ENCODE measurements around the gene PHYKPL.
"Not testable (repeated sequence)": the region's sequence is repeated elsewhere in the genome, so short reads cannot be mapped to it uniquely, and the experiment has no call there.

PHYKPL gene

DNA sequence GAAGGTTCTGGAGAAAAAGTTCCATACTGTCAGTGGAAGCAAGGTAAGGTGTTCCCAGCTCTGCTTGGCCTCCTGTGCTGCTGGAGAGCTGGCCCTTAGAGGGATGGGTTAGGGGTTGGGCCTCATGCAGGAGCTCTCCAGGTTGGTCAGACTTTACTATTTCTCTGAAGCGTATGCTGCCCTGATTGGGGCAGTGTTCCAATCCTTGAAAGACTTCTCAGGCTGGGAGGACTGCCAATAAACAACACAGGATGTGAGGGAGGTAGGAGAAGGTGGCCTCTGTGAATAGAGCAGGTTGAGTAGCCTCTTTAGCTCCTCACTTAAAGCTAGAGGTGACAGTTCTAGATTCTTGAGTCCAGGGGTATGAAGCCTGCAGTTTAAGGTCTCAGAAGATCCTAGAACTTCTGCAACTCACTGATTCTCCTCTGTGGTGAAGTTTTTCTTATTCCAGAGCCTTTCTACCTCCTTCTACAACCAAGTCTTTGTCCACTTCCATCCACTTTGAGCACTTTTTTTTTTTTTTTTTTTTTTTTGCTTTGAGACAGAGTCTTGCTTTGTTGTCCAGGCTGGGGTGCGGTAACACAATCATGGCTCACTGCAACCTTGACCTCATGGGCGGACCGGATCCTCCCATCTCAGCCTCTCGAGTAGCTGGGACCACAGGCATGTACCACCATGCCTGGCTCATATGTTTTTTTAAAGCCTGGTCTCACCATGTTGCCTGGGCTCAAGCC, 25.3 kb downstream of the PHYKPL start:
- DNase-seq (ENCODE audit: low read depth): no peak

DNA sequence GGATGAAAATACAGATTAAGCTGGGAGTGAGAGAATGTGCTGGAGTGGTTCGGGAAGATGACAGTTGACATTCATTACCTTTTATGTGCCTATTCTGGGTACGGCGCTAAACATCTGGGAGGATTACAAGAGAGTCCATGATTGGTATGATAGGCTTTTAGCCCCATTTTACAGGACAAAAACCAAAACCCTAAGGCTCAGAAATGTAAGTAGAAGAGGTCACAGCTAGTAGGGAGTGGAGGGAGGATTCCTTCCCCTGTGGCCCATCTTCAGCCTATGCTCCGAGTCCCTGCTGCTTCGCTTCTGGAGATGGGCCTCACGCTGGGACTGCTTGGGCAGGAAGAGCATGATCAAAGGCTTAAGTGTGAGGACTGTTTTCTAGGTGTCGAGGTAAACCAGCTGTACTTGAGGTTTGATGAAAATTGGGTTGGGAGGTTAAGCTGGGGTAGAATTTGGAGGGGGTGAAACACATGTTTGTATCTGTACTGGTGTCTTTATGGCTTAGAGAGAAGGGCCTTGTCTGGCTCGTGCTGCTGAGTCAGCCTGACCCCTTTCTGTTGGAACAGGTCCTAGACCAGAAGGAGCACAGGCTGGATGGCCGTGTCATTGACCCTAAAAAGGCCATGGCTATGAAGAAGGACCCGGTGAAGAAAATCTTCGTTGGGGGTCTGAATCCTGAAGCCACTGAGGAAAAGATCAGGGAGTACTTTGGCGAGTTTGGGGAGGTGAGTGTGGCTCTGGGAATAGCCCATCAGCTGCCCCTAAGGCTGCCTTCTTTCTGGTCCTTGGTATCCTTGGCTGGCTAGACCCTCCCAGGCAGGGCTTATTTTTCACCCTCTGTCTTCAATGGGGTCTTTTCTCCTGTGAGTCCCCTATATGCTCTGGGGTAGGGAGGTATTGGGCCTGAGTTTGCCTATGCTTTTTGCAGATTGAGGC, 26.2 kb downstream of the PHYKPL start:
- no peak for DNase-seq (ENCODE audit: low read depth)

DNA sequence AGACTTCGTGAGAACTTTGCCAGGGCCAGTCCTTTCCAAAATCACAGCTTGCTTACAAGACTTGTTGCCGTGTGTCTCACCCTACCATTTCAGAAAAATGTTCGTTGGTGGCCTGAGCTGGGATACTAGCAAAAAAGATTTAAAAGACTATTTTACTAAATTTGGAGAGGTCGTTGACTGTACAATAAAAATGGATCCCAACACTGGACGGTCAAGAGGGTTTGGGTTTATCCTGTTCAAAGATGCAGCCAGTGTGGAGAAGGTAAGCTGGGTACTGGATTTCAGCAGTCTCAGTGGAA, 26.9 kb downstream of the PHYKPL start:
- no peak for DNase-seq (ENCODE audit: low read depth)

DNA sequence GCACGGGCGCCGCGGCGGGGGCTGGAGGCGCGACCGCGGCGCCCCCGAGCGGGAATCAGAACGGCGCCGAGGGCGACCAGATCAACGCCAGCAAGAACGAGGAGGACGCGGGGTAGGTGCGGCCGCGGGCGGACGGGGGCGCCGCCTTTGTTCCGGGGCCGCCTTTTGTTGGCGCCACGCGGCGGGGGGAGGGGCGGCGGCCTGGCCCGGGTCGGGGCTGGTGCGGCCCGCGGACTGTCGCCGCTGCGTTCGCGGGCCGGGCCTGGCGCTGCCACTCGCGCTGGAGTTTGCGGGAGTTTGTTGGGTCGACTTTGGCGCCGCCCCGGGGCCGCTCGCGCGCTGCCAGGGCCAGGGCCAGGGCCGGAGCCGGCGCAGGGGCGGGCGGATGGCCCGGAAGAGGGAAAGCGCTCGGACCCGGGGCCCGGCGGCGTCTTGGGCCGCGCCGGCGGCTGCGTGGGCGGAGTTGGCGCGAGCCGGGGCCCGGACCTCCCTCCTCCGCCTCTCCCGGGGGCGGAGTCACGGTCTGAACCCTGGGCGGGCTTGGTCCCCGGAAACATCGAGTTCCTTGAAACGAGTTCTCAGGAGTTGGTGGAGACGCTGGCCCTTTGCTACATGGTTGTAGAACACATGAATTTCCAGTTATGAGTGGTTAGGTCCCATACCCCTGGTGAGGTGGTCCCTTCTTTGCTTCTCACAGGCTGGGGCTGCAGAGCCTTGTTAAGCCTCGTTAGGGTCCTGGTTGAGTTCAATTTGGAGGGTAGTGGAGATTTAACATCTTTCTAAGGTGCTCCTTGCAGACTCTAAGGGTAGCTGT, 27.5 kb downstream of the PHYKPL start:
- peak; percentile 65 for DNase-seq (ENCODE audit: low read depth)

DNA sequence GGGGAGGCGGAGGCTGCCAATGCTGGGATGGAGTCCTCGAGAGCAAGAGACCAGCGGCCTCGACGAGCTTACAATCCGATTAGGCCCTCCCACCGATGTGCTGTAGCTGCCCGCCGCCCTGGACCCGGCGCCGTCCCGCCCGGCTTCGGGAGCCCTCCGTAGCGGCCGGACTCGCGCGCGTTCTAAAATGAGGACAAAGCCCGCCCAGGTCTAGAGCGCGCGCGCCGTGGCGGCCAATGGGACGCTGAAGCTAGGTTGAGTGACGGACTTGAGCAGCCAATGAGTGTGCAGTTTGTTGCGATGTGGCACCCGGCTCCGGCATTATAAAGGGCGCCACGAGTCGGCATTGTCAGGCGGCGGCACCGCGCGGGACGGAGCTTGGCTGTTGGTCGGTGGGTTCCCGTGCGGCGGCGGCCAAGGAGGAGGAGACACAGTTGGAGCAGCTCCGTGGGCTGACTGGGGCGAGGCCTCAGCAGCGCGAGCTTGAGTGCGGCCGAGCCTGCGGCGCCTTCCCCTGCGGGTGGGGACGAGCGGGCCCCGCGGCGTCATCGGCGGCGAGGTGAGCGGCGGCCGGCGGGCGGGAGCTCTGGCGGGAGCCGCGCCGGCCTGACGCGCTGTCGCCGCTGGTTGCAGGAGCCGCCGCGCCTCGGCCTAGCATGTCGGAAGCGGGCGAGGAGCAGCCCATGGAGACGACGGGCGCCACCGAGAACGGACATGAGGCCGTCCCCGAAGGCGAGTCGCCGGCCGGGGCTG, 28.2 kb downstream of the PHYKPL start, which contains the start of gene HNRNPAB:
TSS of gene HNRNPAB (plus strand) at position 352 of the 753 bp plus-strand sequence. CDS start at position 657, 305 bp downstream.
- DNase-seq (ENCODE audit: low read depth): peak; percentile 93

DNA sequence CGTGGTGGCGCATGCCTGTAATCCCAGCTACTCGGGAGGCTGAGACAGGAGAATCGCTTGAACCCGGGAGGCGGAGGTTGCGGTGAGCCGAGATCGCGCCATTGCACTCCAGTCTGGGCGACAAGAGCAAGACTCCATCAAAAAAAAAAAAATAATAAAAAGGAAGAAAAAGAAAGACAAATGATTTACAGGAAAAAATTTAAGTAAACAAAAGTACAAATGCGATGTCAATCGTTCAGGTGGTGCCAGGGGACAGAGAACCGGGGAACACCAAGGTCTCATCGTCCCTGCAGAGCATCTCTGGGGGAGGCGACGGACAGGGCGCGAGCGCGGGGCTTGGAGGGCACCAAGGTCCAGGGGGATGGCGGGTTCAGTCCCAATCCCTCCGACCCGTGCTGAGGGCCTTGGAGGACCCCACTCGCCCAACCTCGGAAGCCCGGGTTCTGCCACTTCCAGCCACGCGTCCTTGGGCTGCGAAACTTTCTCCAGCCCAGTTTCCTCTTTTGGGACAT, 28.9 kb downstream of the PHYKPL start:
- no peak for DNase-seq (ENCODE audit: low read depth)

DNA sequence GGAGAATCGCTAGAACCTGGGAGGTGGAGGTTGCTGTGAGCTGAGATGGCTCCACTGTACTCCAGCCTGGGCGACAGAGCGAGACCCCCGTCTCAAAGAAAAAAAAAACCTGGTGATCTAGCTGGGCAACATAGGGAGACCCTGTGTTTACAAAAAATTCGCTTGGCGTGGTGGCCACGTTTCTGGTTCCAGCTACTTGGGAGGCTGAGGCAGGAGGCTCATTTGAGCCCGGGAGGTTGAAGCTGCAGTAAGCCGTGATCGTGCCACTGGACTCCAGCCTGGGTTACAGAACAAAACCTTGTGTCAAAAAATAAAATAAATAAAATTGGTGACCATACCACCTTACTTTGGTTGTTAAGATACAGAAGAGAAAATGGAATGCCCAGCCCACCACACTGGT, 30.1 kb downstream of the PHYKPL start:
- no peak for DNase-seq (ENCODE audit: low read depth)

DNA sequence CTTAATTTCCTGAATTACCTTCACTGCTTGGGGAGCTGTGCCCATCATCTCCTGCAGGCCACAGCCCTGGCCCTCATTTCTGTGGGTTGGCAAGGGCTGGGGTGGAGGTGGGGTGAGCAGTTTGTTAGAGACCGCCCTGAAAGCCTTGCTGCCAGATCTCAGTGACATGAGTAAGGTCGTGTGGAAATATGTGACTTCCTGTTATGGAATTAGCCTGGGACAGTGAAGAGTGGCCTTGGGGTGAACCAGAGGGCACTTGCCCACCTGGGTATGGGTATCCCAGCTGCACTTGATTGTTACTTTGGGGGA, 30.7 kb downstream of the PHYKPL start:
- no peak for DNase-seq (ENCODE audit: low read depth)

DNA sequence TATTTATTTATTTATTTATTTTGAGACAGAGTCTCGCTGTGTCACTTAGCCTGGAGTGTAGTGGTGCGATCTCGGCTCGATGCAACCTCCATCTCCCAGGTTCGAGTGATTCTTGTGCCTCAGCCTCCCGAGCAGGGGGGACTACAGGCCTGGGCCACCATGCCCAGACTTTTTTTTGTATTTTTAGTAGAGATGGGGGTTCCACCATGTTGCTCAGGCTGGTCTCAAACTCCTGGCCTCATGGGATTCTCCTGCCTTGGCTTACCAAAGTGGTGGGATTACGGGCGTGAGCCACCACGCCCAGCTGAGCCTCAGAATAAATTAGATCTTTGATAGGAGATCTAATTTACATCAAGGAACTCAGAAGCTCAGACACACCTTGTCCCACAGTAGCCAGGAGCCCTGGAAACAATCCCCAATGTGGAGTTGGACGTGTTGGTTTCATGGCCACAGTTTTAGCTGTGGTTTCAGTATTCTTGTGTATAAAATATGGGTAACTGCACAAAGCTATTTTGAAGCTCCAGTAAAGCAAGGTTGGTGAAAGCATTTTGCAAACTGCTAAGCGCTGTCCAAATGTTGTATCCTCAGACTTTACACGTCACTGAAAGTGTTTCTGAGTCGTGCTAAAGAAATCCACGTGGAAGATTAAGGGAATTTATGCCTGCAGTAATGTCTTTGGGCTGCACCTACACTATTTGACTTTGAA, 31.2 kb downstream of the PHYKPL start:
- no peak for DNase-seq (ENCODE audit: low read depth)

DNA sequence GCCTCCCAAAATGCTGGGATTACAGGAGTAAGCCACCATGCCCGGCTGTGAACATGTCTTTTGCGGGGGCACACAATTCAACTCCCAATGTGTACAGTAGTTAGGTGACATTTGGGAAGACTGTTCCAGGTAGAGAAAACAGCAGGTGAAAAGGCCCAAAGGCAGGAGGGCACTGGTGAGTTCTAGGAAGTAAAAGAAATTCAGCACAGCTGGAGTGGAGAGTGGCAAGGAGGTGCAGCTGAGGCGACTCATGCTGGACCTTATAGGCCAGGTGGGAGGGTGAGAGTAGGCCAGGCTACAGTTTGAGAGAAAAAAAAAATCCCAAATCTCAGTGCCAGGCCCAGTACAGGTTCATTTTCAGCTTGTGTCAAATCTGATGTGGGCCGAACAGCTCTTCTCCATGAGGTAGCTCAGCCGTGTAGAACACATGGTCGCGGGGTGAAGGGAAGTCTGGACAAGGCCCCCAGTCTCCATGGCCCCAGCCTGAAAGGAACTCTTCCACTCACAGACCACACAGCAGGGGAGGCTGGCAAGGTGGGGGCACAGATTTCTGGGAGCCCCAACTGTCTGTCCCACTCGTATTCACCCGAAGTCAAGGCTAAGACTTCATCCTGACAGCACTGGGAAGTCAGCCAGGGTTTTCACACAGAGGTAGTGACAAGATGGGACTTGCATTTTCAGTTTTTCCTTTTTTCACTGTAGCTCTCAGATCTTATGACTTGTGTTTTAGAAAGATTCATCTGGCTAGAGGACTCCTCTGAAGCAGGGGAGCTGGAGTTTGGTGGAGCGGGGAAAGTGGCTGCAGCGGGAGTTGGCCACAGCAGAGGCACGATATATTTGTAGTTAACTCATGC, 32.8 kb downstream of the PHYKPL start:
- DNase-seq (ENCODE audit: low read depth): no peak

DNA sequence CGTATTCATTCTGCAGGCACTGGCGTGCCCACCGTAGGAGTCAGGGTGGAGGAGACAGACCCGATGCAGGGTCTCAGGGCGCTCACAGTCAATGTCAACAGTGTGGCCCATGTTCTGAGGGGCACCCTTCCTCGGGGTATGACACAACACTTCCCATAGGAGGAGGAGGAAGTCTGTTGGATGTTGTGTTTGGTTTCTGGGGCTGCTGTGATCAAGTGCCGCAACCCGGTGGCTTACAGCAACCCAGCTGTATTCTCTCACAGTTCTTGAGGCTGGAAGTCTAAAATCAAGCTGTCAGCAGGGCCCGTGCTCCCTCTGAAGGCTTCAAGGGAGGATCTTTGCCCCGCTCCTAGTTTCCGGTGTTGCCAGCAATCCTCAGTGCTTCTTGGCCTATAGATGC, 33.9 kb downstream of the PHYKPL start:
- no peak for DNase-seq (ENCODE audit: low read depth)

DNA sequence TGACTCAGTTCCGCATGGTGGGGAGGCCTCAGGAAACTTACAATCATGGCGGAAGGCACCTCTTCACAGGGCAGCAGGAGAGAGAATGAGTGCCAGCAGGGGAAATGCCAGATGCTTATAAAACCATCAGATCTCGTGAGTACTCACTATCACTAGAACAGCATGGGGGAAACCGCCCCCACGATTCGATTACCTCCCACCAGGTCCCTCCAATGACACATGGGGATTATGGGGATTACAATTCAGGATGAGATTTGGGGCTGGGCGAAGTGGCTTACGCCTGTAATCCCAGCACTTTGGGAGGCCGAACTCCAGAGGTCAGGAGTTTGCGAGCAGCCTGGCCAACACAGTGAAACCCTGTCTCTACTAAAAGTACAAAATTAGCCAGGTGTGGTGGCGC, 34.5 kb downstream of the PHYKPL start:
- DNase-seq (ENCODE audit: low read depth): not testable (repeated sequence)

DNA sequence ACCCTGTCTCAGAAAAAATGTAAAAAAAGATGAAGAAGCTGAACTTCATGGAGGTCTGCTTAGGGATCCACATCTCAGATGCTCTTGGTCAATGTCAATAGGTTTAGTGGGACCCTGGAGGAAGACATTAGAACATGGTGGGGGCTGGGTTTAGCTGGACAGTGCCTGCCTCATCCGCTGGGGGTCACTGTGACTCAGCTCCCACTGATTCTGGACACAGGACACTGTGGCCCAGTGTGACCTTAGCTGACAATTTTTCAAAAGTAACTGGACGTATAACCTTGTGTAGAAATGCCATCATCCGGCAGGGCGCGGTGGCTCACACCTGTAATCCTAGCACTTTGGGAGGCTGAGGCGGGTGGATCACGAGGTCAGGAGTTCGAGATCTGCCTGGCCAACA, 35.6 kb downstream of the PHYKPL start:
- DNase-seq (ENCODE audit: low read depth): no peak

DNA sequence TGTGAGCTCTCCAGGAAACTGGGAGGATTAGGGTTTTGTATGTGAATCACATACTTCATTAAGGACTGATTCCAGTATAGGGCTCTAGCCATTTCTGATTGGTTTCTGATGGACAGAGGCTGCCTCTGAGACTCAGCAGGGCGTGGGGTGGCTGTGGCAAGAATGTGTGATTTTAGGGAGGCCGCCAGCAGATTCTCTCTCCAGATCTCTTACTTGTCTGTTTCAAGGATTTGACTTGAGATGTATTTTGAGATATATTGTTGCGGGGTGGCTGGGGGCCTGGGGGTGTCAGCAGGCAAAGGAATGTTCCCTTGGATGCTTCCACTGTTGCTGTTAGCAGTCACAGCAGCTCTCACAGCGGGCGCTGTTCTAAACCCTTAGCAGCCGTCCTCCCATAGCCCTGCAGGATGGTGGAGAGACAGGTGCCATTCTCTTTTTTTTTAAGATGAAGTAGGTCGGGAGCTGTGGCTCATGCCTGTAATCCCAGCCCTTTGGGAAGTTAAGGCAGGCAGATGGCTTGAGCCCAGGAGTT, 36.3 kb downstream of the PHYKPL start:
- DNase-seq (ENCODE audit: low read depth): no peak

DNA sequence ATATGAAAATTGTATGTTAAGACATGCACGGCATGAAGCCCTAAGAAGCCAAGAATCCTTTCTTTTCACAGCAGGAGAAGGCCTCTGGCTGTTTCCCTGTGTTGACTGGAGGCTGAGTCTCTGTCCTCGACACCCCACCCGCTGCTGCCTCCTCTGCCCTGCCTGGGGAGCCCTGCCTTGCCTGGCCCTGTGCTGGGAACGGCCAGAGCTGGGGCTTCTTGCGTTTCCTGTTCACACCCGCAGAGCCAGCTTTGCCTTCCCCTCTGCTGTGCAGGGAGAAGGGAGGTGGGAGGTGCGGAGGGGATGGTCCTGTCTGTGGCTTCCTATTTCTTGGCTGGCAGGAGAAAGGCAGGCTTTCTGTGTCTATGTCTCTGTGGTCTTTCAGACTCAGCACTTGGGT, 38.6 kb downstream of the PHYKPL start:
- no peak for DNase-seq (ENCODE audit: low read depth)

DNA sequence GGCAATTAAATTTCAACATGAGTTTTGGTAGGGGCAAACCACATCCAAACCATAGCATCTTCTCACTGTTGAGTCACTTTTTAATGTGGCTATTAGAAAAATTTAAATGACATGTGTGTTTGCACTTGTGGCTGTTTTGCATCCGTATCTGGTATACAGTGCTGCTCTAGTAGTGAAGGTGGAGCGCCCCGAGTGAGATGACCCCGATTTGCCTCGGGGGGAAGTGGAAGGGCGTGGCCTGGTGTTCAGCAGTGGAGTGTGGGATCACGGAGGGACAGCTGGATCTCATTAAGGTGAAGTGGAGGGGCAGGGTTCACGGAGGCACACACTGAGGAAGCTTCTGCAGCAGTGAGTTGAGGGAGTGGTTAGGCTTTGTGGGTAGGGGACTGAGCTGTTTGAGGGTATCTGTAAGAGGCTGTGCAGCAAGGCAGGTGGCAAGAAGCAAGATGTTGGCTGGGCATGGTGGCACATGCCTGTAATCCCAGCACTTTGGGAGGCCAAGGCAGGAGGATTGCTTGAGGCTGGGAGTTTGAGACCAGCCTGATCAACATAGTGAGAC, 39.3 kb downstream of the PHYKPL start:
- DNase-seq (ENCODE audit: low read depth): no peak

DNA sequence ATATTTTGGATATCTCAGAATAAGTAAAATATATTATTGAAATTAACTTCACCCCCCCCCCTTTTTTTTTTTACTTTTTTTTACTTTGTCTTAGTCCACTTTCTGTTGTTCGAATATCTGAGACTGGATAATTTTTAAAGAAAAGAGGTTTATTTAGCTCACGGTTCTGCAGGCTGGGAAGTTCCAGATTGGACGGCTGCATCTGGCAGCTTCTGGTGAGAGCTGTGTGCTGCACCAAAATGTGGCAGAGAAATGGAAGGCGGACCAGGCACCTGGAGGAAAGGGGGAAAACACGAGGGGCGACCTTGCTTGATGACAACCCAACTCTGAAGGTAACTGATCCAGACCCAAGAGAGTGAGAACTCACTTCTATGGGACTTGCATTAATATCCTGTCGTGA, 39.8 kb downstream of the PHYKPL start:
- no peak for DNase-seq (ENCODE audit: low read depth)

DNA sequence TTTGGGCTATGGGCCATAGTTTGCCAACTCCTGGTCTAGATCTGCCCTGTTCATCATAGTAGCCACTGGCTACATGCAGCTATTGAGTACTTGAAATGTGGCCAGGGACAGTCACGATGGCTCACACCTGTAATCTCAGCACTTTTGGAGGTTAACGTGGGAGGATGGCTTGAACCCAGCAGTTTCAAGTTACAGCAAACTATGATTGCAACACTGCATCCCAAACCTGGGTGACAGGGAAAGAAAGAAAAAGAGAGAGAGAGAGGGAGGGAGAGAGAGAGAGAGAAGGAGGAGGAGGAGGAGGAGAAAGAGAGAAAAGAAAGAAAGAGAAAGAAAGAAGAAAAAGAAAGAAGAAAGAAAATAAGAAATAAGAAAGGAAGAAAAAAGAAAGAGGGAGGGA, 40.4 kb downstream of the PHYKPL start:
- no peak for DNase-seq (ENCODE audit: low read depth)

DNA sequence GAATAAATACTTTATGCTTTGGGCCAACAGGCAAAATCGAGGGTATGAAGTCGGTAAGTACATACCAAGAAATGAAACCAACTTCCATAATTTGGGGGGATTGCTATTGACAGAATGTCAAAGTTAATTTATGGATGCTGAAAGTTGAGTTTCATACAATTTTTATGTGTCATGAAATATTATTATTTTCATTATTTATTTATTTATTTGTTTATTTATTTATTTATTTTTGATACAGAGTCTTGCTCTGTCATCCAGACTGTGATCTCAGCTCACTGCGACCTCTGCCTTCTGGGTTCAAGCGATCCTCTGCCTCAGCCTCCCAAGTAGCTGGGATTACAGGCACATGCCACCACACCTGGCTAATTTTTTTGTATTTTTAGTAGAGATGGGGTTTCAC, 40.9 kb downstream of the PHYKPL start:
- no peak for DNase-seq (ENCODE audit: low read depth)

DNA sequence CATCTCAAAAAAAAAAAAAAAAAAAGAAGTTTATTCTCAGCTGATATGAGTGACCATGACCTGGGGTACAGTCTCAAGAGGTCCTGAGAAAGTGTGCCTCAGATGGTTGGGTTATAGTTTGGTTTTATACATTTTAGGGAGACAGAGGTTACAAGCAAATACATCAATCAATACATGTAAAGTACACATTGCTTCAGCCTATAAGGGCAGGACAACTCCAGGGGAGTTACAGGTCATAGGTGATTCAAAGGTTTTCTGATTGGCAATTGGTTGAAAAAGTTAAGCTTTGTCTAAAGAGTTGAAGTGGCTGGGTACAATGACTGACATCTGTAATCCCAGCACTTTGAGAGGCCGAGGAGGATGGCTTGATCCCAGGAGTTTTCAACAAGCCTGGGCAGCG, 43.2 kb downstream of the PHYKPL start:
- no peak for DNase-seq (ENCODE audit: low read depth)

Measured in fibroblast of the conjunctiva (primary cell).